ENCODE measurements around the gene THSD4.

DNA sequence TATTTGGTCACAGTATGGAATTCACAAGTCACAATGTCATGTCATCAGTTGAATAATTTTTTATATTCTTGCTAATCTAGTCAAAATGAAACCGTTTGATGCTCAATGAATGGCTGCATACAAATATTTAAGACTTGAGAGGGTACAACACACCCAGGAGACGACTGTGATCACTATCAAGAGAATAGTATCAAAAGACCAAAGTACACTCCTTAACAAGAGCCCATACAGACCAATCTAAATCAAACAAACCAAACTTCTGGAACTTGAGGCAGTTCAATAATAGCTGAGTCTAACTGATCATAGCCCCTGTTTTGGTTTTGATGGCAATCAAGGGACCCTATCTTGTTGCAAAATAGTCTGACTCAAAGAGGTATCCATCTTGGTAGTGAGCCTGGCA lies 265.1 kb downstream of the THSD4 start:
- TF ChIP-seq CTCF (conservative IDR thresholded peaks at IDR 0.05; ENCODE audit: low read length) (no peak), EZH2phosphoT487 (IDR thresholded peaks at IDR 0.05; ENCODE audit: borderline replicate concordance) (no peak)

Measured in Loucy (cell line).